H9 (cell line): ENCODE data around the gene NKIRAS2. TPM values are rescaled to one million over a fixed set of nuclear protein-coding genes. Genes with fewer than 3 reads are reported as not detected.

Experiments
- DNase-seq: peaks from one replicate; pipeline ENCODE4 v3.0.0-alpha.2; 2017
- H2AFZ ChIP-seq: one replicate; pipeline ENCODE4 v1.6.1; 2013; ENCODE audit warnings: mild to moderate bottlenecking, low read length, control low read depth, moderate library complexity
- H2AK5ac ChIP-seq: 2 replicates; pipeline ENCODE4 v1.6.1; 2013; ENCODE audit warnings: low read length, control low read depth, mixed read lengths; ENCODE audit not compliant: insufficient read length
- H2BK120ac ChIP-seq: one replicate; pipeline ENCODE4 v1.6.1; 2013; ENCODE audit warnings: low read depth, mild to moderate bottlenecking, low read length, control low read depth, inconsistent platforms; ENCODE audit not compliant: poor library complexity, severe bottlenecking
- H2BK12ac ChIP-seq: 2 replicates; pipeline ENCODE4 v1.6.1; 2013; ENCODE audit warnings: low read length, control low read depth, mixed read lengths, low read depth; ENCODE audit not compliant: insufficient read length
- H2BK15ac ChIP-seq: 2 replicates; pipeline ENCODE4 v1.6.1; 2013; ENCODE audit warnings: low read depth, low read length, control low read depth
- H2BK20ac ChIP-seq: one replicate; pipeline ENCODE4 v1.6.1; 2013; ENCODE audit warnings: low read depth, mild to moderate bottlenecking, low read length, control low read depth, inconsistent platforms; ENCODE audit not compliant: poor library complexity, severe bottlenecking
- H2BK5ac ChIP-seq: 2 replicates; pipeline ENCODE4 v1.6.1; 2013; ENCODE audit warnings: low read length, control low read depth, mixed read lengths; ENCODE audit not compliant: insufficient read length
- H3K14ac ChIP-seq: 2 replicates; pipeline ENCODE4 v1.6.1; 2013; ENCODE audit warnings: low read length, control low read depth; ENCODE audit not compliant: insufficient read depth
- H3K18ac ChIP-seq: 2 replicates; pipeline ENCODE4 v1.6.1; 2013; ENCODE audit warnings: low read depth, mild to moderate bottlenecking, mixed read lengths, low read length, control low read depth; ENCODE audit not compliant: insufficient read length
- H3K23ac ChIP-seq: 2 replicates; pipeline ENCODE4 v1.6.1; 2013; ENCODE audit warnings: low read length, control low read depth, mixed read lengths, low read depth; ENCODE audit not compliant: insufficient read length
- H3K23me2 ChIP-seq: 2 replicates; pipeline ENCODE4 v1.6.1; 2013; ENCODE audit warnings: low read depth, mild to moderate bottlenecking, mixed read lengths, low read length, control low read depth; ENCODE audit not compliant: insufficient read length, poor library complexity, severe bottlenecking
- H3K27ac ChIP-seq: 2 replicates; pipeline ENCODE4 v1.5.1; 2013; ENCODE audit warnings: low read length, control low read depth, mixed read lengths, low read depth; ENCODE audit not compliant: insufficient read length
- H3K27me3 ChIP-seq: 2 replicates; pipeline ENCODE4 v1.6.1; 2013; ENCODE audit warnings: low read length, control low read depth, inconsistent platforms; ENCODE audit not compliant: insufficient read depth
- H3K4ac ChIP-seq: 2 replicates; pipeline ENCODE4 v1.6.1; 2013; ENCODE audit warnings: low read depth, mild to moderate bottlenecking, control low read depth, inconsistent platforms, low read length, moderate library complexity
- H3K4me1 ChIP-seq: 2 replicates; pipeline ENCODE4 v1.6.1; 2013; ENCODE audit warnings: low read length, control low read depth, inconsistent platforms; ENCODE audit not compliant: insufficient read depth
- H3K4me2 ChIP-seq: 2 replicates; pipeline ENCODE4 v1.6.1; 2013; ENCODE audit warnings: low read length, control low read depth, mixed read lengths; ENCODE audit not compliant: insufficient read length, insufficient read depth
- H3K56ac ChIP-seq: 2 replicates; pipeline ENCODE4 v1.6.1; 2013; ENCODE audit warnings: low read depth, mild to moderate bottlenecking, mixed read lengths, low read length, control low read depth; ENCODE audit not compliant: insufficient read length
- H3K79me1 ChIP-seq: 2 replicates; pipeline ENCODE4 v1.6.1; 2013; ENCODE audit warnings: low read depth, mild to moderate bottlenecking, moderate library complexity, low read length, control low read depth, inconsistent platforms; ENCODE audit not compliant: insufficient read depth, poor library complexity, severe bottlenecking
- H3K79me2 ChIP-seq: 2 replicates; pipeline ENCODE4 v1.6.1; 2013; ENCODE audit warnings: low read length, control low read depth, inconsistent platforms; ENCODE audit not compliant: insufficient read depth
- H3K9ac ChIP-seq: 2 replicates; pipeline ENCODE4 v1.6.1; 2013; ENCODE audit warnings: low read length, control low read depth, mixed read lengths; ENCODE audit not compliant: insufficient read length; ENCODE audit errors: extremely low read depth
- H3K9me3 ChIP-seq: one replicate; pipeline ENCODE4 v1.6.1; 2013; ENCODE audit warnings: low read depth, low read length, inconsistent platforms; ENCODE audit not compliant: control insufficient read depth
- H3T11ph ChIP-seq: one replicate; pipeline ENCODE4 v1.6.1; 2013; ENCODE audit warnings: mild to moderate bottlenecking, low read length, control low read depth, inconsistent platforms
- H4K20me1 ChIP-seq: one replicate; pipeline ENCODE4 v1.6.1; 2013; ENCODE audit not compliant: control insufficient read depth, insufficient read length, insufficient read depth
- H4K5ac ChIP-seq: 2 replicates; pipeline ENCODE4 v1.6.1; 2013; ENCODE audit warnings: low read depth, mild to moderate bottlenecking, mixed read lengths, low read length, control low read depth; ENCODE audit not compliant: insufficient read length
- H4K8ac ChIP-seq: replicated peaks from 2 replicates; pipeline ENCODE4 v1.6.1; 2013; ENCODE audit warnings: low read length, control low read depth, mixed read lengths, low read depth; ENCODE audit not compliant: insufficient read length
- H4K91ac ChIP-seq: 2 replicates; pipeline ENCODE4 v1.6.1; 2013; ENCODE audit warnings: low read depth, mild to moderate bottlenecking, moderate library complexity, mixed read lengths, low read length, control low read depth; ENCODE audit not compliant: insufficient read length
- H3K27ac Mint-ChIP-seq, 3 experiments: 2 replicates in 2 of 3; 3 replicates in 1 of 3; pipeline ENCODE4 v1.8.0; 2020 to 2021; ENCODE audit warnings: mixed read lengths in 3 of 3, mild to moderate bottlenecking in 1 of 3, moderate library complexity in 1 of 3
- H3K27me3 Mint-ChIP-seq: 2 replicates; pipeline ENCODE4 v1.8.0; 2021; ENCODE audit warnings: low read depth, mild to moderate bottlenecking, moderate library complexity, mixed read lengths
- H3K36me3 Mint-ChIP-seq, 3 experiments: 2 replicates in 2 of 3; 3 replicates in 1 of 3; pipeline ENCODE4 v1.8.0; 2020 to 2021; ENCODE audit warnings: low read depth in 3 of 3, mixed read lengths in 3 of 3; ENCODE audit not compliant: insufficient read depth in 1 of 3
- H3K4me1 Mint-ChIP-seq, 2 experiments: 2 replicates each; pipeline ENCODE4 v1.8.0; 2020; ENCODE audit warnings: mixed read lengths in 2 of 2
- H3K4me3 Mint-ChIP-seq, 2 experiments: 2 replicates in 1 of 2; 3 replicates in 1 of 2; pipeline ENCODE4 v1.8.0; 2020 to 2021; ENCODE audit warnings: mild to moderate bottlenecking in 2 of 2, mixed read lengths in 2 of 2, moderate library complexity in 1 of 2
- H3K9me3 Mint-ChIP-seq, 2 experiments: 2 replicates in 1 of 2; 3 replicates in 1 of 2; pipeline ENCODE4 v1.8.0; 2020; ENCODE audit warnings: mild to moderate bottlenecking in 2 of 2, mixed read lengths in 2 of 2, moderate library complexity in 1 of 2
- WGBS: extraction: QIAGEN DNeasy Blood & Tissue Kit; methylation state at CpG from one replicate; pipeline ENCODE4 v1.1.7; 2013; ENCODE audit warnings: missing lambda C conversion rate, low lambda C conversion rate, mixed read lengths; ENCODE audit not compliant: insufficient read length; ENCODE audit errors: extremely low coverage; 5-methylcytosine and 5-hydroxymethylcytosine counted together
- total RNA-seq: library from RNA; stranded (reverse); gene quantifications from 2 replicates; pipeline ENCODE4 v1.2.1, GENCODE V29; 2021
- TF ChIP-seq, protein P1 (sequence below): fragments of 200-600 bp; sonication (generic); conservative IDR thresholded peaks from 3 replicates; pipeline ENCODE4 v1.8.0; 2021; ENCODE audit warnings: antibody characterized with exemption, mild to moderate bottlenecking

The NKIRAS2 gene
- total RNA-seq, 1 experiment from 2014 or later, result 37.1 TPM

DNA sequence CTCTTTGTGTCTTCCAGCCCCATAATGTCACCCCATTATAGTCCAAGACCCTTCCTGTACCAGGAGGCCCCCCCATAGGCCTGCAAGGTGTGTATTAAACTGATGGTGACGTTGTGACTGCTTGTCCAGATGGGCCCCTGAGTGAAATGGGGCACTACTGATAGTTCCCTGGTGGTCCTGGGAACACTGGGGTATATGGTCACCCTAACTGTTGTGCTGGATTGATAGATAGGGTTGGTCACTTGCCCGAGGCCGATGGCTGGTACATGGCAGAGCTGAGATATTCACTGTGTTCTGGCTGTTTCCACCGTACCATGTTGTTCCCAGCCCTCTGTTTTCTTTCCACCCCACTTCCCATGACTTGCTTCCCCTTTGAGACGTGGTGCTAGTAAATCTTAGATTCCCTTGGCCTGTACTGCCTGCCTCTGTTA is 49.0 kb upstream of the NKIRAS2 start:
- Histone ChIP-seq H3K56ac (no peak overlapping the region), H2BK12ac (no peak overlapping the region), H4K8ac (no peak overlapping the region), H4K5ac (no peak overlapping the region), H2BK5ac (no peak overlapping the region), H3K4me2 (no peak overlapping the region), H3K79me2 (no peaks in the 10 kb centered on the region), H3K4ac (no peak overlapping the region), H2BK120ac (no peak overlapping the region), H4K91ac (no peak overlapping the region), H3K9ac (no peak overlapping the region), H3K9me3 (no peaks in the 10 kb centered on the region), H2BK15ac (no peak overlapping the region), H3K14ac (no peak overlapping the region), H3K18ac (no peak overlapping the region), H2AK5ac (no peak overlapping the region), H3K4me1 (no peaks in the 10 kb centered on the region), H3K27ac (no peak overlapping the region), H3K23ac (no peak overlapping the region), H3K27me3 (no peaks in the 10 kb centered on the region), H4K20me1 (no peaks in the 10 kb centered on the region), H2AFZ (no peak overlapping the region), H3K23me2 (peaks cover 11% of the 10 kb centered on the region), H3K79me1 (no peaks in the 10 kb centered on the region), H2BK20ac (no peak overlapping the region), H3T11ph (no peak overlapping the region)
- H3K36me3 Mint-ChIP-seq, result peaks cover 22 to 71% (median 68%) of the 10 kb centered on the region in 3 experiments
- WGBS, result no CpG with 5 or more reads among the region's 5 CpGs
- H3K27me3 Mint-ChIP-seq, result no peaks in the 10 kb centered on the region
- peak overlapping the region in 2 of 3 experiments; percentile 20 to 68; a peak in 3 of 7 replicates for H3K27ac Mint-ChIP-seq
- H3K4me3 Mint-ChIP-seq, result no peak overlapping the region
- TF ChIP-seq, protein P1, sequence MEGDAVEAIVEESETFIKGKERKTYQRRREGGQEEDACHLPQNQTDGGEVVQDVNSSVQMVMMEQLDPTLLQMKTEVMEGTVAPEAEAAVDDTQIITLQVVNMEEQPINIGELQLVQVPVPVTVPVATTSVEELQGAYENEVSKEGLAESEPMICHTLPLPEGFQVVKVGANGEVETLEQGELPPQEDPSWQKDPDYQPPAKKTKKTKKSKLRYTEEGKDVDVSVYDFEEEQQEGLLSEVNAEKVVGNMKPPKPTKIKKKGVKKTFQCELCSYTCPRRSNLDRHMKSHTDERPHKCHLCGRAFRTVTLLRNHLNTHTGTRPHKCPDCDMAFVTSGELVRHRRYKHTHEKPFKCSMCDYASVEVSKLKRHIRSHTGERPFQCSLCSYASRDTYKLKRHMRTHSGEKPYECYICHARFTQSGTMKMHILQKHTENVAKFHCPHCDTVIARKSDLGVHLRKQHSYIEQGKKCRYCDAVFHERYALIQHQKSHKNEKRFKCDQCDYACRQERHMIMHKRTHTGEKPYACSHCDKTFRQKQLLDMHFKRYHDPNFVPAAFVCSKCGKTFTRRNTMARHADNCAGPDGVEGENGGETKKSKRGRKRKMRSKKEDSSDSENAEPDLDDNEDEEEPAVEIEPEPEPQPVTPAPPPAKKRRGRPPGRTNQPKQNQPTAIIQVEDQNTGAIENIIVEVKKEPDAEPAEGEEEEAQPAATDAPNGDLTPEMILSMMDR, result no peak
- DNase-seq, result no peak
- no peaks in the 10 kb centered on the region for H3K9me3 Mint-ChIP-seq
- peaks cover 7 to 15% of the 10 kb centered on the region in 2 experiments for H3K4me1 Mint-ChIP-seq
